GM19397 (cell line): Measurements from ENCODE around the gene ATP6V0D1.
"Not testable (repeated sequence)": the region's sequence is repeated elsewhere in the genome, so short reads cannot be mapped to it uniquely, and the experiment has no call there.

Source experiments
- ATAC-seq: cut with Tn5 transposase; IDR thresholded peaks from one replicate; pipeline ENCODE4 v1.9.1; 2021; ENCODE audit warnings: mild to moderate bottlenecking, moderate library complexity; ENCODE audit not compliant: unreplicated experiment

The ATP6V0D1 gene

GRCh38 chr16:67480833-67481560 lies at the start of gene ATP6V0D1:
Gene ATP6V0D1 (minus strand): TSS chr16:67481157. CDS start chr16:67481086, 71 bp downstream.
- peak; percentile 88 for ATAC-seq

GRCh38 chr16:67530013-67530939 lies 49.3 kb upstream of the ATP6V0D1 start:
- ATAC-seq, result no peak

- no peak for ATAC-seq
These were observed 48.6 kb upstream of the ATP6V0D1 start for GRCh38 chr16:67529582-67530012.

GRCh38 chr16:67528870-67529581 lies 48.1 kb upstream of the ATP6V0D1 start:
- ATAC-seq, result peak; percentile 17

GRCh38 chr16:67528222-67528869 lies 47.4 kb upstream of the ATP6V0D1 start, which contains the start of gene RIPOR1:
Gene RIPOR1 (plus strand): TSS chr16:67528829. CDS start chr16:67538447, 9,618 bp downstream.
- ATAC-seq, result peak; percentile 36

- ATAC-seq, result no peak
These were observed 45.3 kb upstream of the ATP6V0D1 start for GRCh38 chr16:67526149-67526791.

GRCh38 chr16:67525176-67525860 lies 44.4 kb upstream of the ATP6V0D1 start:
- ATAC-seq, result no peak

- peak; percentile 65 for ATAC-seq
These were observed 40.3 kb upstream of the ATP6V0D1 start for GRCh38 chr16:67521095-67521804.

- no peak for ATAC-seq
These were observed 38.3 kb upstream of the ATP6V0D1 start for GRCh38 chr16:67519242-67519641.

- no peak for ATAC-seq
These were observed 37.7 kb upstream of the ATP6V0D1 start for GRCh38 chr16:67518676-67519075.

- ATAC-seq, result peak; percentile 43
These were observed 36.9 kb upstream of the ATP6V0D1 start for GRCh38 chr16:67517661-67518423.

GRCh38 chr16:67517155-67517445 lies 36.1 kb upstream of the ATP6V0D1 start:
- no peak for ATAC-seq

GRCh38 chr16:67516296-67517154 lies 35.6 kb upstream of the ATP6V0D1 start:
- ATAC-seq, result no peak

- ATAC-seq, result no peak
These were observed 33.4 kb upstream of the ATP6V0D1 start for GRCh38 chr16:67514382-67514828.

GRCh38 chr16:67513892-67514291 lies 32.9 kb upstream of the ATP6V0D1 start:
- not testable (repeated sequence) for ATAC-seq

- no peak for ATAC-seq
These were observed 28.1 kb upstream of the ATP6V0D1 start for GRCh38 chr16:67509016-67509415.

- no peak for ATAC-seq
These were observed 25.5 kb upstream of the ATP6V0D1 start for GRCh38 chr16:67506468-67506867.
